Glomerular visceral epithelial cell (primary cell): ENCODE results near the gene NHS.
"Not testable (repeated sequence)": the region's sequence is repeated elsewhere in the genome, so short reads cannot be mapped to it uniquely, and the experiment has no call there.

Experiments
- DNase-seq: peaks from one replicate; pipeline ENCODE4 v3.0.0-alpha.2; 2016; ENCODE audit errors: extremely low spot score

Gene NHS

DNA sequence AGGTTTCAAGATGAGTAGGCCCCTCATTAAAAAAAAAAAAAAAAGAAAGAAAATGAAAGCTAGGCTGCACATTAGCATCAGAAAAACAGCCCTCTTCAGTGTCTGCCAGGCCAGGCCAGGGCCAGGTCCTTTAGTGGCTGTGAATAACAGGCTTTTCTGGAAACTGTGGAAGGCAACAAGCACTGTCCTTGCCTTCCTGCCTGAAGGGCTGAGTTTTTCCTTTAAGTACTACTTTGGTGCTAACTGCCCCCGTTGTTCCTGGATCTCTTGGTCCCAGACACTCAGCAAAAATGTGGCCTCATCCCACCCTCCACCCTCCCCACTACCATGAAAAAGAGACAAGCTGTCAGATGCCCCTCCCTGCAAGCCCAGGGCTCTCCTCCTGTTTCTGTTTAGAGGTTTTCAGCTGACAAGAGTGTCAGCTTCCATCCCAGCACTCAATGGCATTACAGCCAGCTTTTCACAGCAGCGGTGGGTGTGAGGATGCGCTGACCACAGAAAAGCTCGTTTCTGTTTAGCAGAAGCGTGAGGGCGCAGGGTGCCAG, 174.2 kb downstream of the NHS start:
- no peak for DNase-seq

- no peak for DNase-seq
These were observed 175.0 kb downstream of the NHS start for GRCh38 chrX:17550011-17550410.

GRCh38 chrX:17552044-17552650, 177.1 kb downstream of the NHS start:
- no peak for DNase-seq

DNA sequence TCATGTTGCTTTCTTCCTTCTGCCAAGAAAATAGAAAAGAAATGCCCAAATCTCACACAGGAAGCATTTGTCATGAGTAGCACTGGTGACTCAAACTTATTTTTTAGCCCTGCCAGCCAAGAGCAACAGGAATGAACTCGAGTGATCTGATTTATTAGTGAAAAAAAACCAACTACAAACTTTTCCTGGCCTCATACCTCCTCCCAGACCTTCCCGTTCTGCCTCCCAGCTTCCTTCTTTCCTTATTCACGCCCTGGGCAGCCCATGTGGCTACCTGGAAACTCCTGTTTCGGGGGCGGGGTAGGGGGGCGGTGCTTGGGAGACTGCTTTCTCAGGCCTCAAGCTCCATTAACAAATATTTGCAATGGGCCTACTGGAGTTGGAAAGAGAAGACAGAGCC, 178.5 kb downstream of the NHS start:
- DNase-seq: peak; percentile 51

DNA sequence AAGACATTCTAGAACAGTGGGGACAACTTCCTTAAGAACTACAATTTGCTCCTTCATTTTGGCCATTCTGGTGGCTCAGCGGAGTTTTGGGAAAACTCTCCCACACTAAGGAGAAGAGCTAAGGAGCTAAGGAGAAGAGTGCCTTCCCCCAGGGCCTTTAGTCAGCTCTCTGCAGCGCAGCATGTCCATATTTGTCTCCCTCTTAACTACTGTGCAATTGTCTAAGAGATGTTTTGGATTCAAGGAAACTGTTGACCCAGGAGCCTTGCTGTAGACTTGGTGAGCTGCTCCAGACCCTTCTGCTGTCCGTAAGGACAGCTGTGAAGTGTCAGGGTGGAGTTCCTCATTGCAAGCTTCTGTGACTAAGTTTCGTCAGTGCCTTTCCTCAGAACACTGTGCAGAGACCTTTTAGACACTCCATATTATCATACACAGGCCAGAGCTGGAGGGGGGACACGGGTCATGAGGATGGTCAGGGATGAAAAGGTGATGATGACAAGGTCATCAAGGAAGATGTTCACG, 179.0 kb downstream of the NHS start:
- no peak for DNase-seq

- no peak for DNase-seq
These were observed 179.9 kb downstream of the NHS start for GRCh38 chrX:17554914-17555313.

DNA sequence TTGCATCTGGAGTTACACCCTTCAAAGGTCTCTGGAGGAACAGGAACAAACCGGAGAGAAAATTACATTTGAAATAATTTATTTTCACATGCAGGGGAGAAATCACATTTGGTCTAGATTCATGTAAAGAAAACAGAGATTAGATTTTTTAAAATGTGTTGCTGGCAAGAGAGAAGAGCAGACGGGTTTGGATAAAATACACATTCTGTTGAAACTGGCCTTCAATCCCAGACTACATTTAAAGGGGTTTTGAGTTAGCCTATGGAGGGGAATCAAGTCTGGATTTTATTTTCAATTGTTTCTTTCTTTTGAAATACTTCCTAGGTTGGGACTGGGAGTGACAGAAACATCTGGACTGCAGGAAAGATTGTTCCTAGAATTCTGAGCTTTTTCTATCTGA, 180.8 kb downstream of the NHS start:
- no peak for DNase-seq

DNA sequence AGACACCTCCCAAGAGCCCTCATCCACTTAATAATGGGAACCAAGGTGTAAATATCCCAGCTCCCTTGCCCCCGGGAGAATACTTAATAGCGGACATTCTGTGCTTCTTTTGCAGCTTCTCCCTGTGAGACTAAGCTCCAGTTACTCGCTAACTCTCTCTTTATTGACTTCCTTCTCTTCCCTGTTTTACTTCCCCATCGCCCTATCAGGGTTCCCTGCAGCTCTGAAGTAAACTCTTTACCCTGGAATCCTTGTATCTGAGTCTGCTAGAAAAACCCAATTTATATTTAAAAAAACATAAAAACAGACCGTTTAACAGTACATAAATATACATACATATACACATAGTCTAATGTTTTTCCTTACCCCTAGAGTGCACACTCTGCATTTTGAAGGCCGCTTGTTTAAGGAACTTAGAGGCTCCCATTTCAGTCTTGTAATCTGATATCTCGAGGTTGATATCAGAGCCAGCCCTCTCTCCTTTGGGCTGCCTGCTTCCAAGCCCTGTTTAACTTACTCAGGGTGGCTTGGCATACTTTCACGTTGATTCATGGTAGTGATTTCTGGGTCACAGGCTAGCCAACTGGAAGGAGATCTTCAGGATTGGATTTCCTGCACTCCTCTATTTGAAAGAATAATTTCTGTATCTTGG, 184.9 kb downstream of the NHS start:
- DNase-seq: peak; percentile 75

DNA sequence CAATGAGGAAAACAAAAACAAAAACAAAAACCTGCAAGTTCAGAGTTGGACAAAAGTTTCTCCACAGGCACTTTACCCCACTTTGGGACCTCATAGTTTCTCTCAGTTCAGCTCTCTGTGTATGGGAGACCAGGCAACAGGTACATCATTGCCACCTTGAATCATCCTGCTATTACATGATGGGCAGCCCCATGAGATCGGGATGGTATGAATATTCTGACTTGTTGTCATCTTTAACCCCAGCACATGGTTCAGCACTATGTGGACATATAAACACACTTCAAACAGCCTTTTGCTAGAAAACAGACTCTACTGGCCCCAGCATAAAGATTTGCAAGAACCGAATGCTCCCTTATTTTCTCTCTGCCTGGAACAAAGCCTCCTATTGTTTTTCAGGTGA, 185.4 kb downstream of the NHS start:
- no peak for DNase-seq

DNA sequence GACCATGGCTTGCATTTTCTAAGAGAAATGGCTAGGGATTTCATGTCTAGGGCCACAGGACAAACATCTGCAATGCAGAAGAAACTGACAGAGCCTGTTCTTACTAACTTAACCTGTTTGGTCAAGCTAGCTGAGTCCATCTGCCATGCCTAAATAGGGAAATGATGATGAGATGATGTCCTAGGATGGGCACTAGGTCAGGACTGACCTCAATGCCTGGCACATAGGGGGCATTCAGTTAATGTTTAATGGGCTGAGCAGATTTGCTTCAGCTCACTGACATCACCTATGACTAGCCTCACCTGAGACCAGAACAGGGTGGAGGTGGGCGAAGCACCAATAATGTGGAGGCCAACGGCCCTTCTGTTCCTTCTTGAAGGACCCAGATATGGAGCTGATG, 188.1 kb downstream of the NHS start:
- peak; percentile 70 for DNase-seq

- peak; percentile 81 for DNase-seq
These were observed 188.5 kb downstream of the NHS start for GRCh38 chrX:17563515-17563914.

DNA sequence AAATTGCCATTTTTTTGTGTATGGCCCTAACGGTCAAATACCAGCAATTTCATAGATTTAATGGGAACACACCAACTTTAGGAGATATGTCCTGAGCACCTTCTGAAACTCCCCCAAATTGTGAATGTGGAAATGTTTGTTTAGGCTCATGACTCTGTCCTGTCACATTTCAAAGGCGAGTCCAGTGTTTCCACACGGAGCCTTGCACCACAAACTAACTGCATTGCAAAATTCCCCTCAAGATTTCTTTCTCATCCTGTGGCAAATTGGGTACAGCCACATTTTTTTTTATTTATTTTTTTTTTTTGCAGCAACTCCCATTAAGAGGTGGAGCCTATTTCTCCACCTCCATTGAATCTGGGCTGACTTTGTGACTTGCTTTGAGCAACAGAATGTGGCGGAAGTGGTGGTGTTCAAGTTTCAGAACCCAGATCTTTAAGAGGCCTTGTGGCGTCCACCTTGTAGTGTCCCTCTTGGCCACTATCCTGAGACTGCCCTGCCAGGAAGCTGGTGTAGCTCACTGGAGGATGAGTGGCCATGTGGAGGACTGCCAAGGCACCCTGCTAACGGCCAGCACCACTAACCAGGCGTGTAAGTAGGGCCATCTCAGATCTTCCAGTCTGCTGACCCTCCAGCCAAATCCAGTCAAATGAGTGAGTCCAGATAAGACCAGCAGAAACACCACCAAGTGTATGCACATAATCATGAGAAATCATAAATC, 189.8 kb downstream of the NHS start:
- DNase-seq: peak; percentile 15

GRCh38 chrX:17566740-17567139, 191.7 kb downstream of the NHS start:
- no peak for DNase-seq

DNA sequence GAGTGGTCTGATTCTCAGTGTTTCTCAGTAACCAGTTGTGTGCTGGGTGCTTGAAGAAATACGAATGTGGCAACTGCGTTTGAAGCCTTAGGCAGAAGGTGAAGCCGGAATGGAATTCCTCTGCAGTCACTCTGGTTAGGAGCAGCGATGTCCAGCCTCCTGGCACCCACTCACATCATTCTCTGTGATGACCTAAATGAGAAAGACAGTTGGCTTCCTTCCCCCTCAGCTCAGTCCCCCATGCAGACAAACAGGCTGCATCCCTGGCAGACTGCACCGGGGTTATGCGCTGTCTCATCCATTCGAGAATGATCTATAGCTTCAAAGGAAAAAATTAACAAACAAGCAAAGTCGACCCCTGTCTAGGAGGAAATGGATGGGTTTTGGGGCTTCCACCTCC, 192.2 kb downstream of the NHS start:
- DNase-seq: peak; percentile 49

DNA sequence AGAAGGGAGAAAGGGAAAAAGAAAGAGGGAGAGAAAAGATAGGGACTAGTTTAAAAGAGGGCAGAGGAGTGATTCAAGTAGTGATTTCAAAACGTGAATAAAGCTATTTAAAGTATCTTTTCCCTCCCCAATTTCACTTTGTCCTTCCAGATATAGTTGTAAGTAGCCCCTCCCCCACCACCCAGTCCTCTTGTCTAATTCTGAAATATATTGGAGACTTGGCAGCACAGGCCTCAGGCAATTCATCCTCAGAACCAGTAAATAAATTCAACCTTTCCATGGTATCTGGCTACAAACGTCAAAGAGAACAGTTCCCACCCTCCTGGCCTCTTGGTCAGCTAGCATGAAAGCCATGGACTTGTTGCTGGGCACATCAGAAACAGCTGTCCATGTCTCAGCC, 192.8 kb downstream of the NHS start:
- no peak for DNase-seq

GRCh38 chrX:17568804-17569203, 193.8 kb downstream of the NHS start:
- not testable (repeated sequence) for DNase-seq

- no peak for DNase-seq
These were observed 204.0 kb downstream of the NHS start for GRCh38 chrX:17579026-17579425.

- DNase-seq: peak; percentile 54
These were observed 205.6 kb downstream of the NHS start for GRCh38 chrX:17580539-17581152.

GRCh38 chrX:17581641-17582040, 206.6 kb downstream of the NHS start:
- DNase-seq: no peak

DNA sequence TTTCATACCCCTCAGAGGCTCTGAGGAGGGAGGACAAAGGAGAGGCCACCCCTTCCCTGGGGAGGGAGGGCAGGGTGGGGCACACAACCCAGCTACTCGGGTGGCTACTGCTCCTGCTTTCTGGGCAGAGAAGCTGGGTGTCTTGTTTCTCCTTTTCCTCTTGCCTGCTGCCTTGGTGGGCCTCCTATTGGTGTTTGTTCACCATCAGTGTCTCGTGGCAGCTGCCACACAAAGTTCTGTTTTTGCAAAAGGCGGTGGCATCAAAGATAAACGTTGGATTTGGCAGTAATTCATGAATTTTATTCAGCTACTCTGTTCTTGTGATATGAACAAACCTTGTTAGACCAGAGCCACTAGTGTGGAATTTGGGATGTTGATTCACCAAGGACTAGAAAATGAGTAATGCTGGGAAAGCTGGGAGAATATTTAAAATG, 209.3 kb downstream of the NHS start:
- peak; percentile 17 for DNase-seq

DNA sequence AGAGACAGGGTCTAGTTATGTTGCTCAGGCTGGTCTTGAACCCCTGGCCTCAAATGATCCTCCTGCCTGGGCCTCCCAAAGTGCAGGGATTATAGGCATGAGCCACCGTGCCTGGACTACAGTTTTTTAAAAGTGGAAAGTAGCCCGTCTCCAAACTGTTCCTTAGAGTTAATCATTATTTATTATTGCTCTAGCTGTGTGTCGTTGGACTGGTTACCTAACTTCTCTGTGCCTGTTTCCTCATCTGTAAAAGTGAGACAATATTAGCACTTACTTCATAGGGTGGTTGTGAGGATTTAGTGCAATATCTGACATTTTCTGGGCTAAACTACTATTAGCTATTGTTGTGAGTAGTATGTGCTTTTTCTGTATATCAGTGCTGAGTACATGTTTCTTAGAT, 210.0 kb downstream of the NHS start:
- DNase-seq: no peak

- DNase-seq: no peak
These were observed 212.4 kb downstream of the NHS start for GRCh38 chrX:17587366-17587765.
